ENCODE data around the gene UBR4. TPM values are rescaled to one million over a fixed set of nuclear protein-coding genes. Genes with fewer than 3 reads are reported as not detected.
A peak's percentile ranks its signal among the peaks of the same experiment; 100 is the strongest.

Gene UBR4
- total RNA-seq, 1 experiment from 2014 or later, result 86.1 TPM

GRCh38 chr1:19057182-19057779 lies 152.8 kb downstream of the UBR4 start:
- no peak for DNase-seq (ENCODE audit: low read depth)

GRCh38 chr1:19055701-19056100 lies 154.4 kb downstream of the UBR4 start:
- no peak for DNase-seq (ENCODE audit: low read depth)

- DNase-seq (ENCODE audit: low read depth), result no peak
These were observed 155.1 kb downstream of the UBR4 start for GRCh38 chr1:19055001-19055400.

GRCh38 chr1:19054216-19054615 lies 155.8 kb downstream of the UBR4 start:
- no peak for DNase-seq (ENCODE audit: low read depth)

- DNase-seq (ENCODE audit: low read depth), result no peak
These were observed 156.6 kb downstream of the UBR4 start for GRCh38 chr1:19053486-19053885.

- no peak for DNase-seq (ENCODE audit: low read depth)
These were observed 160.3 kb downstream of the UBR4 start for GRCh38 chr1:19049798-19050197.

- DNase-seq (ENCODE audit: low read depth), result no peak
These were observed 160.8 kb downstream of the UBR4 start for GRCh38 chr1:19049128-19049768.

GRCh38 chr1:19046972-19047731 lies 162.9 kb downstream of the UBR4 start:
- DNase-seq (ENCODE audit: low read depth), result no peak

GRCh38 chr1:19045898-19046880 lies 163.9 kb downstream of the UBR4 start:
- peak; percentile 42 for DNase-seq (ENCODE audit: low read depth)

GRCh38 chr1:19044975-19045831 lies 164.9 kb downstream of the UBR4 start:
- DNase-seq (ENCODE audit: low read depth), result peak; percentile 89

- DNase-seq (ENCODE audit: low read depth), result no peak
These were observed 165.6 kb downstream of the UBR4 start for GRCh38 chr1:19044471-19044870.

GRCh38 chr1:19043579-19044443 lies 166.3 kb downstream of the UBR4 start:
- DNase-seq (ENCODE audit: low read depth), result no peak

- no peak for DNase-seq (ENCODE audit: low read depth)
These were observed 167.1 kb downstream of the UBR4 start for GRCh38 chr1:19042675-19043578.

- DNase-seq (ENCODE audit: low read depth), result no peak
These were observed 169.9 kb downstream of the UBR4 start for GRCh38 chr1:19040010-19040680.

GRCh38 chr1:19038732-19039131 lies 171.3 kb downstream of the UBR4 start:
- no peak for DNase-seq (ENCODE audit: low read depth)

GRCh38 chr1:19038096-19038495 lies 172.0 kb downstream of the UBR4 start:
- DNase-seq (ENCODE audit: low read depth), result no peak

- DNase-seq (ENCODE audit: low read depth), result no peak
These were observed 172.4 kb downstream of the UBR4 start for GRCh38 chr1:19037659-19038058.

Data from M059J (cell line).